Retina (tissue), 1 donor: ENCODE results near the gene F5.
A peak's percentile ranks its signal among the peaks of the same experiment; 100 is the strongest.

ENCODE experiments used
- DNase-seq: peaks from one replicate; pipeline ENCODE4 v3.0.0-alpha.2; 2016

The F5 gene

DNA sequence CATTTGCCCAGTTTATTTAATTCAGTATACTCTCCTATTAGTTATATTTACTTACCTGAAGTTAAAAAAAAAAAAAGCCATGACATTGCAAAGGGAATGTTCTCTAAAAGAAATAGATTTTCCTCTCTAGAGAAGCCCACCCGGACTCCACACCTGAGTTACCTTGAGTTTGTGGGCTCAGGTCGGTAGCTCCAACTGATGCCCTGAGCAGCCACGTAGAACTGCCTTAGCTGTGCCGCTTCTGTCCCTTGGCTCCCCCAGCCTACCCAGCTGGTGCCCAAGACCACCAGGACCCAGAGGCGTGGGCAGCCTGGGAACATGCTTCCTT lies 250 bp downstream of the F5 start:
- DNase-seq, result no peak

DNA sequence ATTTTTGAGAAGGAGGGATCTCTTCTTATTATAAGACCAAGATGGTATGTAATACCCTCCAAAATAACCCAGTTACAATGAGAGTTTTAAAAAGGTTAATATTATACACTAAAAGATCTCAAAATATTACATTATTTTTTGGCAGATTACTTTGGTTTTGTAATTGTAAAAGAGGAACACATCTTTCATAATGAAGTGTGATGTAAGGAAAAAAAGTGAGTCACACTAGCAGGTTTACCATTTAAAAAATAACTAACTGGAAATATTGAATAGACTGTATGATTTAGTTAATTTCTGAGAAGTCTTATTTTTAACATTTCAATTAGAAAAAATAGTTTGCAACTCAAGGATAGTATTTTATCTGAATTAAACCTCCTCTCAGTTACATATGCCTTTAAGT lies 1.1 kb downstream of the F5 start:
- no peak for DNase-seq

DNA sequence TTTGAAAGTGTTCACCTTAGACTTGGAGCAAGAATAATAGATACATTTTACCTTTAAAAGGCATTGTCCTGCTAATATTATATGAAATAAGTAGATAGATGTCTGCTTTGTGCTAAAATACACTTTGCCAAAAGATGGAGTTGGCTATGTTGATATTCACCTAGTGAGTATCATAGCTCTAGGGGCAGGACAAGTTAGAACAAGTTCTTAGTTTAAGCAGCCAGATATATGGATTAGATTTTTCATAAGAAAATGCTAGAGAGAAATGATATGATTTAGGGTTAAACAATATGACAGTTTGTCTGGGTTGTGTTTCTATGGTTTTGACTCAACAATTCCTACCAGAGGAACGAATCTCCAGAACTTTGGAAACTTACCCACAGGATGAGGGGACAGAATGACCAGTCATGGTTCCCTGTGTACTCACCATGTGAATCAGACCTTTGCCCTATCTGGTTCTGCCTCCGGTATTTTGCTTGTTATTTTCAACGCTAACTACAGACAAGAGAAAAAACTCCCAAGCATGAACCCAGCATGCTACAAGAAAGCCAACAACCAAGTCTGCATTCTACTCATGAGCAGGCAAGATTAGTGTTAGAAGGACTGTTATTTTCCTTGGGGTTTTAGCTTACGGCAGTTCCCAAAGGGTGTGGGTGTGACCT lies 1.7 kb downstream of the F5 start:
- no peak for DNase-seq

DNA sequence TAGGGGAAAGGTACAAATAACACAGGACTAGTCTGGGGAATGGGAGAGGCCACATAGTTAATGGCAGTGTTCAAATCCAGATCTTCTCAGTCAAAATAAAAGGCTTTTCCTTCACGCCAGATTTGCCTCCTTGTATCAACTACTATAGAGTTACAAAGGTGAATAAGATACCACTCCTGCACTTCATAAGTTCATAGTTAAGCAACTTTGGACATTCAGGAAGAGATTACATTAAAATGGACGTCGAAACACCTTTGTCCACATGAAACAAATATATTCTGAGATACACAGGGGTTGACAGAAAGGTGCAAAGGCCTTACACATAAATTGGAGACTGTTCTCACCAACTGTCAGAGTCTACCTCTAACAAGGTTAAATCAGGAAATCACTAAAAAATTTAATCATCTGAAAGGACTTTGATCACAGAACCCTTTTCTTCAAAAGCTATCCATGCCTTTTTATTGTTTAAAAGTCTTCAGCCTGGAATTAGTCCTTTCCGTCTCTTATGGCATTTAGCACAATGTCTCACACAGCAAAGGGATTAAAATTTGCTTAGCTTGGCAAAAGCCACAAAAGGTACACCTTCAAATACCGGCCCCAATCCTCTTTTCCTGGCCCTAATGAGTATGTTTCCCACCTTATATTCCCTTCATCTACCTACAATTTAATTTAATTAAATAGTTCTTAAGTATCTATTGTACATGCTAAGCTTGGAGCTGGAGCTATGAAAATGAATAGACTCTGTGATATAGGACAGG lies 8.1 kb downstream of the F5 start:
- no peak for DNase-seq

DNA sequence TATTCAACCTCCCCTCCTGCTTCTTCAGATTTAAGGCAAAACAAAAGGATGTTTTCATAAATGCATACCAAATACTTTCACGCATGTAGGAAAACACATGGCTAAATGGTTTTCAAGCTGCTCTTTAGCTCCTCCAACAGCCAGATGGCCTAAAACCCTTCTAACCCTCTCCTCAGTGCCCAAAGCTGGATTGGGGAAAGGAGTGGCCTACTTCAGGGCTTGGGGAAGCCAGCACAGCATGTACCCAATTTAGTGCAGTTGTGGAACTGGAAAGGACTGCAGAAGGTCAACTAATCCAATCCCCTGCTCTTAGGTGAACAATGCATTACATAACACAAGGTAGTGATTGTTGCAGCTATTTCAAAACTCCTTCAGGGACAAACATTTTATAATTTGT lies 9.3 kb downstream of the F5 start:
- no peak for DNase-seq

DNA sequence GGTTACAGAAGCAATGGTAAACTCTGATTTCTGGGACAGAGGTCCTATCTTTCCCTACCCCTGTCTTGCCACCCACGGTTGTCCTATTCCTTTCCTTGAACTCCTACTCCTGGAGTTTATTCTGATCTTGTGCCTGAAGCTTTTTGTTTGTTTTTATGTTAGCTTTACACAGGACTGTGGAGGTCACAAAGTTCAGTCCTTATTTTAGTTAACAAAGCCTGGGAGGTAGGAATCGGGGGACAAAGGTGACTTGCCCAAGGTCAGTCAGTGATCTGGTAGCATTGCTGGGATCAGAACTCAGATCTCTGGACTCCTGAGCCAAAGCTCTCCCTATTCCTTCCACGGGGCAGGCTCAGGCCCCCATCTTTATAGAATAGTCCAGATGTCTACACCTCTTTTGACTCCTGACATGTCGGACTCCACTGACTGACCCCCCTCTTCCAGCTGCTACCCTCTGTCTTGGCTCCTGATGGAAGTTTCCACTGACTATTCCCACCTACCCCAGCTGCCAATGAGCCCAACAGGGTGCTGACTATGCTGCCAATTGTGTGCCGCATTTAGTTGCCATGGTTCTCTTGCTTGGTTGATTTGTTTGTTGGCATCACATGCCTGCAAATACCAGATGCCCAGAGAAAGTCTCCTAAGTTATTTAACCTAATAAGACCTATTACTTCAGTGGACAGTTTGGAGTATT lies 9.9 kb downstream of the F5 start:
- DNase-seq, result no peak

DNA sequence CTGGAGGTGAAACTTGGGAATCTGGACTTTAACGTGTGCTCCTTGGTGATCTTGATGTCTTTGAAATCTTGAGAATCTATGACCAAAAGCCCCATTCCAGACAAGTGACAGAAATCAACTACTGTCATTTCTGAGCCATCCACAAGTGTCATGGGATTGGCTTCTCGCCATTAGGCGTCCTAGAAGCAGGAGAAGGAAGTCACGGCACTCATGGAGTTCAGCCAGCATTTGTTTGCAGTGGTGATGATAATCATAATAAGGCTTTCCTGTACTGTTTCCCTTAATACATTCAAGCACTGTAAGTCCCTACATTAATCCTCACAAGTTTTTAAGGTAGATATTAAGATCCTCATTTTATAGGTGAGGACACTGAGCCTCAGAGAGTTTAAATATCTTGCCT lies 11.9 kb downstream of the F5 start:
- DNase-seq, result no peak

DNA sequence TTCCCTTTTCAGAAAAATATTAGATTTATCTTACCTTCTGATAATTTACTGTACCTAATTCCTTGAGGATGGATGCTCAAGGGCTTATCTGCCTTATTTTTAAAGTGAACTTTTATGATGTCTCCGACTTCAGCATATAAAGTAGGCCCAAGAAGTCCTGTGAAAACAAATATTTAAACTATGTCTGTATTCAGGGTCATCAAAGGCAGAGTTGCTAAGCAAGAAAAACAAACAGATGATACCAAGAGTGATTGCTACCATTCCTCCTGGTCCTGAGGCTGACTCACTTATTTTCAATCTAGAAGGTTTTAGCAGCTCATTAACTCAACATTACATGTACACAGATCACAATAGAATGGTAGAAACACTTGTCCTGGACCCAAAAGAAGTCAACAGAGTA lies 14.1 kb downstream of the F5 start:
- DNase-seq, result no peak

DNA sequence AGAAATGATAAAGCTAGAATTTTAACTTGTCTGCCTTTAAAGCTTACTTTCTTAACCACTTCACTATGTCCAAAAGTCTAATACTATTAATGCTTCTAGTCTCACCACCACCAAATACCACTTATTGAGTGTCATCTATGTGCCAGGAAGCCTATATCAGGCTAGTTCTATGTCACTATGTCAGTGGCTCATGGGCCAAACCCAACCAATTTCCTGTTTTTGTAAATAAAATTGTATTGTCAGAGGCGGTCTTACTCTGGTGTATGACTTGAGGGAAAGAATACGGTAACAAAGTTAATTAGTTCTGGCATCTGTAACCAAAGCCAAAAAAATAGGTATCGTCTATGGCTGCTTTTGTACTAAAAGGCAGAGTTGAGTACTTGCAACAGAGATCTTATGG lies 14.8 kb downstream of the F5 start:
- DNase-seq, result no peak

DNA sequence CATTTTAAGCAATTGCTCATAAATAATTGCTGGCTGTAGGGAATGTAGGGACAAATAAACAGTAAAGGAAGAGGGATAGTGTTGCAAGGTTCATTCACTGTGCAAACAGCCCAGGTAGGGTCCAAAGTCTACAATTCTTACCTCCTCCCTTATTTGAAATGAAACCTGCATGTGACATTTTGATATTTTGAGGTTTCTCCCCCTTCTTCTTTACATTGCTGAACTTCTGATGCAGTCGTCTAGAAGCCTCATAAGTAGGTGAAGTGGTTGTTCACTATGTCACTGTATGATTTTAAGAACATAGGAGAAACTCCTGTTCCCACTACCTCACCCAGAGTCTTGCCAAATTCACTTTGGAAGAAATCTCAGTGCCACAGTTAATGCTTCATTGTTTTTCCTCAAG lies 16.1 kb downstream of the F5 start:
- no peak for DNase-seq

DNA sequence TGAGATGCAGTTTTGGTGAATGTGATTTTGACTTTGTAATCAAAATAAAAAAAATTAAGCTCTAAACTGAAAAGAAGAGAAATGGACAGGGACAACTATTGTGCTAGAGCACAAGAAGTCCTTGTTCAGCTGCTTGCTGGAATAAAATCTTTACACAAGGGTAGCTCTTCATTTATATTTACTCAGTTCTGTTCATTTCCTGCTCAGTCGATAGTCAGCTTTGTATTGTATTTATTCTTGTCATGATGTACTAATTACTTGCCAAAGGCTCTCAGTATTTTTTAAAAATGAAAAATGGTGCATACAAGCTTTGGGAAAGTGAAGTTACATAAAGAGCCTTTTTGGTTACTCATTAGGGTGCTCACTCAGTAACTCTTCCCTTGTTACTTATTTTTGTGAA lies 17.8 kb downstream of the F5 start:
- DNase-seq, result no peak

DNA sequence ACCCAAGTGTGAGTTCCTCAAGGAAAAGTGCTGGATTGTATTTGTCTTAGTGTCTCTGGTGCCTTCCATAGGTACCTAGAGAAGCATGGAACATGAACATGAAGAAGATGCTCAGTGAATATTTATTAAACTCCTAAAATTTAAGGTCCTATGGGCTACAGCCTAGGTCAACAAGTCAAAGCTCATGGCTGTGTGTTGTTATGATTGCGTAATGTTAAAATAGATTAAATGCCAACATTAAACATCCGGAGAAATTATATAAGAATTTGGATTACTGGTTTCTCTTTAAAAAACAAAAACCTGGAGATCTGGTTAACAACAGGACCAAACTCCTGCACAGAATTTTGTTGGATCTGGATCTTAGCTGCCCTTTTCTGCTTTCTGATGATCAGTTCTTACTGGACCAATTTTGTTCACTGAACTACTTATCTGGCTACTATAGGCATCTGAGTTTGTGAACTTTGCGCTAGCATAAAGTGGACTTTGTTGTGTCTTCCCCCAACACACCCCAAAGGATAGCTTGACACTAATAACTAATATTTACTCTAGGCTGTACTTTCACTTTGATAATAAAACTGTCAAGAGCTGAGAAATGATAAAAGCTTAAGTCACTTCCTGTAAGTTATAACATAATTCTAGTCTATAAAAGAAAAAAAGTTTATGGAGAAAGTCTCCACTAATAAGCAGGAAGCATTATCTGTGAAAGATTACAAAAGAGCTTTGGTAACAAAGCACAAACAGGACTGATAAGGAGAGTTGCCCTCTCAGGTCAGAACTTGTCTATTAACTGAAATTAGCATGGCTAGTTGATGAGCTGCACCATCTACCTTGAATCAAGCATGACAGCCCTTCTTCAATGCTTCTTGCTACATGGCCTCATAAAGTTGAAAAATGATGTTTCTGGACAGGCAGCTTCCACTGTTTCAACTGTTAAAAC lies 20.7 kb downstream of the F5 start:
- no peak for DNase-seq

DNA sequence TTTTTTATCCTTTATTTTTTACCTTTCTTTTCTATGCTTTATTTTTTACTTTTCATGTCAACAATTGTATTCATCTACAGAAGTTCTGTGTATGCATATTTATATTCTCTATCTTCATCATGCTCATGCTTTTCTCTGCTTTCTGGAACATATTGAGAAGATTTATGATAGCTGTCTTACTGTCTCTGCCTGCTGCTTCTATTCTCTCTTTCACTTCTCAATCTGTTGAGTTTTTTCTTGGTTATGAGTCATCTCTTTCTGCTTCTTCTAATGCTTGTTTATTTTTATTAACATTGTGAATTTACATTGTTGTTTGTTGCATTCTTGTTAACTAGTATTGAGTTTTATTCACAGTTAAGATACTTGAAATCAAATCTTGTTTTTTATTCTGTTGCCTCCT lies 22.6 kb downstream of the F5 start:
- DNase-seq, result no peak

DNA sequence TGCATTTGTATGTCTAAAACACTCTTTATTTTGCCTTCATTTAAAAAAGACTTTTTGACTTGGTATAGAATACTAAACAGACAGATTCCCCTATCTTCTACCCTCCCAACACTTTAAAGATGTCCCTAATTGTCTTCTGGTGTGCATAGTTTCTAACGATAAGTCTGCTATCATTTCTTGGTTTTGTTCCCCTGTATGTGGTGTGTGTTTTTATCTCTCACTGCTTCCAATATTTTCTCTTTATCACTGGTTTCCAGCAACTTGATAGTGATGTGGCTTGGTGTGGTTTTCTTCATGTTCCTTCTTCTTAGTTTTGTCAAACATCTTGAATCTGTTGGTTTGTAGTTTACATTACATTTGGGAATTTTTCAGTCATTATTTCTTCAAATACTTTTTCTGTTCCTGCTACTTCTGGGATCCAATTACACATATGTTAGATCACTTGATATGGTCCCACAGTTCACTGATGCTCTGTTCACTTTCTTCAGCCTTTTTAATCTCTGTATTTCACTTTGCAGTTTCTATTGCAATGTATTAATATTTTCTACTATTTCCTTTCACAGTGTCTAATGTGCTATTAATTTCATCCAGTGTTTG lies 23.2 kb downstream of the F5 start:
- DNase-seq, result no peak

DNA sequence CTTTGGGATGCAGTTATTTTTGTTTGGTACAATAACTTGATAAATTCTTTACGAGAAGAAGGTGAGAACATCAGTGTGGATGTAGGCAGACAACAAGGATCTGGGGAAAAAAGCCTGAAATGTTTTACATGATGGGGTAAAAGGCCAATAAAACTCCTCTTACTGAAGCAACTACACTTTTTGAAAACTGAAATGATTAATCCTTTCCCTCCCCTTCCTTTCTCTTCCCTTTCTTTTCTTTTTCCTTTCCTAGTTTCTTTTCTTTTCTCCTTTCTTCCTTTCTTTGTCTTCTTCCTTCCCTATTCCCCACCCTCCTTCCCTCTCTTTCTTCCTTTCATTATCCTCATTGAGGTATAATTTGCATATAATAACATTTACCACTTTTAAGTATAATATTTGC lies 24.6 kb downstream of the F5 start:
- no peak for DNase-seq

DNA sequence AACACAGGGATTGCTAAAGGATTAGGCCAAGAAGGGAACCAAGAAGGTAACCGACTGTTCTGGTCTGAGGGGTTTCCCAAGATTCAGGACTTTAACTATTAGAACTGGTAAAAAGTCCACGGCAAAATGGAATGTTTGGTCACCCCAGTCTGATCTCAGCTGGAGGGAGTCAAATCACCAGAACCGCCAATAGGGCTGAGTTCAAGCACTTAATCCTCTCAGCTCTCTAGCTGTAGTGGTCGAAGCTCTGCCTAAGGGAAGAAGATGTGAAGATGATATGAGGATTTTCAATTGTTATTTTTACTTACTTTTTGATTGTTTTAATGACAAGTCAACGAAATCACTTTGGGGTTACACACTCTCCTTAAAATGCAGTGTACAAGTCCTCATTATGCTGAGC lies 29.1 kb downstream of the F5 start:
- no peak for DNase-seq

DNA sequence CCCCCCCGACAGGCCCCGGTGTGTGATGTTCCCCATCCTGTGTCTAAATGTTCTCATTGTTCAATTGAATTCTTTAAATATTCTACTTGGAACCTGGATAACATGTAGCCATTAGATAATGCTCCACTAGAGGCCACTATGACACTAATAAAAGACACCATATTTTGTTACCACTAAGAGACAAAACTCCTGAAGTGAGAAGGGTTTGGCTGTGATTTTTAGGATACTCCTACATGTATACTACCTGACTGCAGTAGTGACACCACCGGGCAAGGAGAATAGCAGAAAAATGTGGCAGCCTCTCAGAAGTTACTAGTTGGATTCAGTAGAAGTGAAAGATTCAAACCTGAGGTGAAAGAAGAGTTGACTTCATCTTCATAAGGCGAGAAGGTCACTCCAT lies 36.0 kb downstream of the F5 start:
- peak; percentile 4 for DNase-seq

DNA sequence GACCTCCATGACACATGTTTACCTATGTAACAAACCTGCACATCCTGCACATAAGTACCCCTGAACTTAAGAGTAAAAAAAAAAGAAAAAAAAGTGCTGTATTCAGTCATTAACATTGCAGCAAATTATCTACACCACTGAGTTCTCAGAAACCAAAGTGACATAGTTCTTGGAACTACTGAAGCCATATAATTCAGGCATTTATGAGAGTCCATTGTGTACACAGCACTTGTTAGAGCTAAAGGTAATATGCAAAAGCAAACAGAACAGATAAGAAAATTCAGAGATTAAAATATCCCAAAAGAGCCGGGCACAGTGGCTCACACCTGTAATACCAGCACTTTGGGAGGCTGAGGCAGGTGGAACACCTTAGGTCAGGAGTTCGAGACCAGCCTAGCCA lies 38.0 kb downstream of the F5 start:
- no peak for DNase-seq

DNA sequence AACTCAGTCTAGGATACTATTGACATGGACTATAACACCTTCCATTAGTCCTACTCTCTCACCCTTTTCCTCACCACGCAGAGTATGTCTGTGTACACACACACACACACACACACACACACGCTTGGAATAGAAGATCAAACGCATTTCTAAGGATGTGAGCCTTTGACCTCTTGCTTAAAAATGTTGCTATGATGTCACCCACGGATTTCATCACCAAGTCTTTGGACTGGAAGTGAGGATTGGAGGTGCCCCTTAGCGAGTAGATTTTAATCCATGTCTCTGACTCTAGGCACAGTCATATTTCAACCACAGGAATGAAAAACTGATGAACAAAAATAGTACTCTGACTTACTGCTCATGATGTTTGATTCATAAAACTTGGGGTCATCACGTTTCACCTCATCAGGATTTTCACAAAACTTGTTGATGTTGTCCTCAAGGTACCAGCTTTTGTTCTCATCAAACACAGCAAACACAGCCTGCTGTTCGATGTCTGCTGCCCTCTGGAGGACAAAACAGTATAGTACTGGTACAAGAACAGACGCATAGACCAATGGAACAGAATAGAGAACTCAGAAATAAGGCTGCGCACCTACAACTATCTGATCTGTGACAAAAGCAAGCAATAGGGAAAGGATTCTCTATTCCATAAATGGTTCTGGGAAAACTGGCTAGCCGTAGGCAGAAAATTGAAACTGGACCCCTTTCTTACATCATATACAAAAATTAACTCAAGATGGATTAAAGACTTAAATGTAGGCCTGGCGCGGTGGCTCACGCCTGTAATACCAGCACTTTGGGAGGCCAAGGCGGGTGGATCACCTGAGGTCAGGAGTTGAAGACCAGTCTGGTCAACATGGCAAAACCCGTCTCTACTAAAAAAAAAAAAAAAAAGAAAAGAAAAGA lies 39.9 kb downstream of the F5 start:
- DNase-seq, result peak; percentile 62

DNA sequence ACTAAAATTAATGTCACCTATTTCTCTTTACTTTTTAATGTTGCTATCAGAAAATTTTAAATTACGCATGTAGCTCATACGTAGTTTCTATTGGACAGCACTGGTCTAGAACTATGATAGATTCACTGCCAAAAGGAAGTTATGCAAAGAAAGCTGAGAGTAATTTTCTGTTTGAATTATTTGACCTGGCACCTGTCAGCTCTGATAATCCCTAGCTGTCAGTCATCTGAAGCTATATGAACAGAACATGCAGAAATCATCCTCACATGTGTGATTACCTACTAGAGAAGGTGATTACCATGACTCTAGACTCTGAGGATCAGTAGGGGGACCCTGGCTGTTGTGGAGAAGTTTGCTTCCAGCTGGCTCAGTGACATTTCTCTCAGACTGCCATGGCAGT lies 40.8 kb downstream of the F5 start:
- DNase-seq, result no peak

DNA sequence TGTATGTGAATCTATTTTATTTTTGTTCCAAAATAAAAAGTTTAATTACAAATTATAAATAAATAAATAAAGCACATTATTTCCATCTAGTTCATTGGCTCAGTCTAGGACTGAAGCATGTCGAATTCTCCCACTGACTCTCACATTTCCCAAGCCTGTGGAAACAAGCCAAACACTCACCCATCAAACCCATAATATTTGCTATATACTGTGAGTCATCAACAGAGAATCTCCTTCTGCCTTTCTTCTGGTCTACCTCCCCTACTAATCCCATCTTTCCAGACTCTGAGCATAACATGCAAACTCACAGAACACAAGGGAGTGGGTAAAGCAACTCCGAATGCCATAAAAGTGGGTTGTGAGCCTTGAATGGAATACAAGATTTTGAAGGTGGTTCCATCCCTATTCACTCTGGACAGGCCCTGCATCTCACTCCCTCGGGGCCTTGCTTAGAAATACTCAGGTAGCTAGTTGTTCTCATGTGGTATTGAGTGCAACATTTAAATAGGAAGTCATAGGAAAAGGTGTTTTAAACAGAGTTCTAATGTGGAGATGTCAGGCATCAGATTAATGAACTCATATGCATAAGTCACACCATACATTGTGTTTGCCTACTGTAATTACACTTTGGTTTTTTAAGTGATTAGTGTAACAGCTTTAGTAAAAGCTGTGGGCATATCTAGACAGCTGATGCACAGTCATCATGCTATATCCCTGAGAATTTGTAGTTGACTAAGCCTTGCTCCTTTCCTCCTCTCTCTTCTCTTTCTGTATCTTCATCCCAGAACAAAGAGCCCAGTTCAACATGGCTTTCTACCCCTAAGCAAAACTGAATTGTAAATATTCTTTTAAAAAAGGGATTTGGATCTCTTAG lies 47.0 kb downstream of the F5 start:
- DNase-seq, result no peak
